GM18511 (cell line): ENCODE results near the gene CPAMD8.
"Not testable (repeated sequence)": the region's sequence is repeated elsewhere in the genome, so short reads cannot be mapped to it uniquely, and the experiment has no call there.

Experiments
- ATAC-seq: cut with Tn5 transposase; IDR thresholded peaks from one replicate; pipeline ENCODE4 v1.9.1; 2021; ENCODE audit warnings: mild to moderate bottlenecking, moderate library complexity; ENCODE audit not compliant: unreplicated experiment

CPAMD8 gene

GRCh38 chr19:16949496-16950023, 77.0 kb downstream of the CPAMD8 start:
- no peak for ATAC-seq

DNA sequence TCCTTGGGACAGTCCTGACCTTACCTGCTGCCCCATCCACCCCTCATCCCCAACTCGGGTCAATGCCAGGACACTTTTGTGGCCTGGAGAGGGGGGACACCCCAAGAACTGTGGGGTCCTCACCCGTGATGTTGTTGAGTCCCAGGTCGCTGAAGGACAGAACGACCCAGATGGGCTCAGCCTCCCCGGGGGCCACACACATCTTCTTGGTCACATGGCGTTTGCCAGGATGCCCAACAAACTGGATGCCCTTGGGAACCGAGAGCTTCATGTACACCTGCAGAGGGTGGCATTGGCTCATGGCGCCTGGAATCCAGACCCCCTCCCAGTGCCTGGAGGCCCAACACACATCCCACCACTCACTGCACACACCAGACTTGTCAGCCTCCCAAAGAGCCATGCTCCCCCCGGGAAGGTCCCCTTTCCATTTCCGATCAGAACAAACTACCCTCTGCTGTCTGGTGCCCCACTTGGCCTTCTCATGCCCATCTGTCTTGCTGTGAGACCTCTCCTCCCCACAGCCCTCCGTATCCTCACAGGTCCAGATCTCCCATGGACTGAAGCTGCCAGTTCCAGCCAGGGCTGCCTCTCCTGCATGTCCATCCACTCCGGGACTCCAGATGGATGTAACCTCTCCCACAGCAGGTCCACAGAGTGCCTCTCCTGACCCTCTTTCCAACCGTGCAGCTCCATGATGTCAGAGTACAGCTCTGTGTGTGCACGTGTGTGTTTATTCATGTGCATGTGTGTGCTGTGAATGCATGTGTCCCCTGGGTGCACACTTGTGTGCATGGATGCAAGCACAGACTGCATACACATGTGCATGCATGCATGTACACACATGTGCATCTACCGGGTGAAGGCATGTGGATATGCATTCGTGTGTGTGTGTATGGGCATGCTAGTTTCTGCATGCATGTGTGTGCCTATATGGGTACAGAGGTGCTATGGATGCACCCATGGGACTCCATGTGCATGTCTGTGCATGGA, 79.4 kb downstream of the CPAMD8 start:
- no peak for ATAC-seq

DNA sequence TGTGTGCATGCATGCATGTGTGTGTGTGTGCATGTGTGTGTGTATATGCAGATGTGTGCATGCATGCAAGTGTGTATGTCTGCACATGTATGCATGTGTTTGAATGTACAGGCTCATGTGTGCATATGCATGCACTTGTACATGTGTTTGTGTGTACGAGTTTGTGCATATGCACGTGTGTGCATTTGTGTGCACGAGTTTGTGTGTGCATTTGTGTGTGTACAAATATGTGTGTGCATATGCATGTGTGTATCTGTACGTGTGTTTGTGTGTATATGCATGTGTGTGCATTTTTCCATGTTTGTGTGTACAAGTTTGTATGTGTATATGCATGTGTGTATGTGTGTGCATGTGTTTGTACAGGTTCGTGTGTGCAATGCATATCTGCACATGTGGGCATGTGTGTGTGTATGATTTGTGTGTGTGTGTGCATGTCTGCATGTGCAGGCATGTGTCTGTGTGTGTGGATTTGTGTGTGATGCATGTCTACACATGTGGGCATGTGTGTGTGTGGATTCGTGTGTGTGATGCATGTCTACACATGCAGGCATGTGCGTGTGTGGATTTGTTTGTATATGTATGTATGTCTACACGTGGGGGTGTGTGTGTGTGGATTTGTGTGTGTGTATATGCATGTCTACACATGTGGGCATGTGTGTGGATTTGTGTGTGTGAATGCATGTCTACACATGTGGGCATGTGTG, 80.7 kb downstream of the CPAMD8 start:
- no peak for ATAC-seq

GRCh38 chr19:16945364-16945714, 81.3 kb downstream of the CPAMD8 start:
- no peak for ATAC-seq

DNA sequence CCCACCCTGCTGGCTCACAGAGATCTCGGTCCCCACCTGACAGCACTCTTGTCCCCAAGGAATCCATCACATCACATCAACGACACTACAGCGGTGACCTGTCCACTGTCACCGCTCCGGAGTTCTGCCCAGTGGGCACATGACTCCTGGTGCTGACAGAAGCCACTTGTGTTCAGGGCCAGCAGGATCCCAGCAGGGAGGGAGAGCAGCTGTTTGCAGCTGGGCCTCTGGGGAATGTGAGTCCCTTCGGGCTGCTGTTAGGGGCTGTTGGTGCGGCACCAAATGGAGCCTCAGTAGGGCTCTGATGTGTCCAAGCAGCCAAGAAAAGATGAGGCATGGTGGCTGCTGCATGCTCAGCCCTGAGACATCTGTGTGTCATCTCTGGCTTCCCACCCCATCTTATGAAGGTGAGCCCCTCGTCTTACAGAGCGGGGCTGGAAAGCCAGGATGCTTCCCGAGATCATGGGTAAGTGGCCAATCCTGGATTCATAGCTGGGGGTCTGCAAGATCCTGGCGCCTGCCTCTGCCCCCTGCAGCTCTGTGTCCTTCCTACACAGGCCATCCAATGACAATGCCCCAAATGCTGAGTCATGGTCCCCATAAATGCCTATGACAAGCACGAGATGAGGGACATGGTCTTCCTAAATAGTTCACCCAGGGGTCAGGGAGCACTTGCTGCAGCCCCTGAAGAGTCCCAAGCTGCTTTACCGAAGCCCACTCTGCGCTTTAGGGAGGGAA, 81.8 kb downstream of the CPAMD8 start:
- no peak for ATAC-seq

- no peak for ATAC-seq
Measured at GRCh38 chr19:16943942-16944625, 82.5 kb downstream of the CPAMD8 start.

DNA sequence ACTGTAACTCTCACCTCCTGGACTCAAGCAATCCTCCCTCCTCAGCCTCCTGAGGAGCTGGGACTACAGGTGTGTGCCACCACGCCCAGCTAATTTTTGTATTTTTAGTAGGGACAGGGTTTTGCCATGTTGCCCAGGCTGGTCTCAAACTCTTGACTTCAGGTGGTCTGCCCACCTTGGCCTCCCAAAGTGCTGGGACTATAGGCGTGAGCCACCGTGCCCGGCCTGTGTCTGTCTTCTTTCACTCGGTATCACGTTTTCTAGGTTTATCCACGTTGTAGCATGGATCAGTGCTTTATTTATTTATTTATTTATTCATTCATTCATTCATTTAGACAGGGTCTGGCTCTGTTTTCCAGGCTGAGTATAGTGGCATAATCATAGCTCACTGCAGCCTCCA, 83.5 kb downstream of the CPAMD8 start:
- ATAC-seq, result not testable (repeated sequence)

GRCh38 chr19:16942583-16942982, 84.0 kb downstream of the CPAMD8 start:
- no peak for ATAC-seq

- ATAC-seq, result no peak
Measured at GRCh38 chr19:16940626-16941025, 86.0 kb downstream of the CPAMD8 start.

- not testable (repeated sequence) for ATAC-seq
Measured at GRCh38 chr19:16940063-16940462, 86.5 kb downstream of the CPAMD8 start.

DNA sequence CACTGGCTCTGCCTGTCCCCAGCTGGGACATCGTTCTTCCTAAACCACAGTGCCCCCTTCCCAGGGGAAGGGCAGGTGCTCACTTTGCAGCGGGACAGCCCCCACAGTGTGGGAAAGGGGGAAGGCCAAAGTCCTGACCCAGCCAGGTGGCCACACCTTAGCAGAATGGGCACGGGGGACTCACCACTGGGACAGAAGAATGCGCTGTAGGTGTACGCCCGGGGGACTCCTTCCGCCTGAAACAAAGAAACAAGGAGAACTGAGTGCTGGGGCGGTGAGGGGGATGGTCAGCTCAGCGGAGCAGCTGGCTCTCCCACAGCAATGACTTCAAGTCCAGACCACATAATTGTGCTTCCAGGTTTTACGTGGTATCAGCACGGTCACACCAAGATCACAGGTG, 88.4 kb downstream of the CPAMD8 start:
- ATAC-seq, result no peak

- ATAC-seq, result not testable (repeated sequence)
Measured at GRCh38 chr19:16937796-16938195, 88.8 kb downstream of the CPAMD8 start.

DNA sequence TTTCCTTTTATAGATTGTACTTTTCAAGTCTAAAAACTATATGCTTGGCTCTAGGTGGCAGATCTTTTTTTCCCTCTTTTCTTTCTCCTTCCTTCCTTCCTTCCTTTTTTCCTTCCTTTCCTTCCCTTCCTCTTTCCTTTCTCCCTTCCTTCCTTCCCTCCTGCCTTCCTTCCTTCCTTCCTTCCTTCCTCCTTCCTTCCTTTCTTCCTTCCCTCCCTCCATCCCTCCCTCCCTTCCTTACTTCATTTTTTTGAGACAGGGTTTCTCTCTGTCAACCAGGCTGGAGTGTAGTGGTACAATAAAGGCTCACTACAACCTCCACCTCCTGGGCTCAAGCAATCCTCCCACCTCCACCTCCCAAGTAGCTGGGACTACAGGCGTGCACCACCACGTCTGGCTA, 89.7 kb downstream of the CPAMD8 start:
- ATAC-seq, result no peak

DNA sequence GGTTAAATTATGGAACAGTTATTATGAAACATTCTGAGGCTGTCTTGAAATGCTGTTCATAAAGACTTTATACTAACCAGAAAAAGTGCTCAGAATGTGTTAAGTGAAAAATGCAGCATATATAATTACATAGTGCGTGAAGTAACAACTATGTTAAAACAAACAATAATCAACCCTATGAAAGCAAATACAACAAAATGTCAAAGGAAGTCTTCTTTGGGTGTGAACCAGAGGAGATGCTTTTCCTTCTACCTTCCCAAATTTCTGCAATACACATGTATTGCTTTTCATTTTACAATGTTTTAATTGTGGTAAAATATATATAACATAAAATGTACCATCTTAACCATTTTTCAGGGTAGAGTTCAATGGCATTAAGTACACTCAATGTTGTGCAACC, 92.1 kb downstream of the CPAMD8 start:
- ATAC-seq, result no peak

DNA sequence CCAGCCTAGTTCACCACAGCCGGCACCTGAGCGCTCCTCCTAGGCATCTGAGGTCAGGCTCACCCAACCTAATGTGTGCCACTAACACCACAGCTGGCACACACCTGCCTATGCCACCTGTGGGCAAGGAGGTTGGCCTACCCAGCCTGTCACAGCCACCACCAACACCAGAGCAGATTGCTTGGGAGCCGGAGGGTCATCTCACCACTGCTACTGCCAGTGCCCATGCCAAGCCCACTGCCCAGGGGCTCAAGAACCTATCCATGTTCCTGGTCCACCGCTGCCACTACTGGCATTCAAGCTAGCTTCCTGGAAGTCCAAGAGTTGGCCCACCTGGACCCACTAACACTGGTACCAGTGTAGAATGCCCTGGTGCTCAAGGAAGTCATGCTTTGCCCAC, 95.3 kb downstream of the CPAMD8 start:
- no peak for ATAC-seq

GRCh38 chr19:16930753-16931152, 95.9 kb downstream of the CPAMD8 start:
- no peak for ATAC-seq

DNA sequence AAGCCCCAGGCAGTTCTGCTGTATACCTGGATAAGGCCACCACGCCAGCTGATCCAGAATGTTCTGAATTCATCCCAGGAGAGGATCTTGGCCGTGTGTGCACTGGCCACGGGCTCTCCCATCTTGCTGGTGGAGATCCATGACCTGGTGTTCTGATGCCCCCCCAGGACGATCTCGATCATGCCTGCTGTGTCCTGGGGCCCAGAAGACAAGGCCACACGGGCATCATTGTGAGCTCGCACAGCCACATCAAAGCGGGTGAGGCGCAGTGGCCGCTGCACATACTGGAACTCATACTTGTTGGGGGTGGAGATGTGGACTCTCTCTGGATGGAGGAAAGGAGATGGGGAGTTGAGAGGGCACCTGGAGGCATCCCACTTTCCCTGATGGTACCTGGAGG, 97.7 kb downstream of the CPAMD8 start:
- no peak for ATAC-seq

- no peak for ATAC-seq
Measured at GRCh38 chr19:16928351-16928750, 98.3 kb downstream of the CPAMD8 start.

DNA sequence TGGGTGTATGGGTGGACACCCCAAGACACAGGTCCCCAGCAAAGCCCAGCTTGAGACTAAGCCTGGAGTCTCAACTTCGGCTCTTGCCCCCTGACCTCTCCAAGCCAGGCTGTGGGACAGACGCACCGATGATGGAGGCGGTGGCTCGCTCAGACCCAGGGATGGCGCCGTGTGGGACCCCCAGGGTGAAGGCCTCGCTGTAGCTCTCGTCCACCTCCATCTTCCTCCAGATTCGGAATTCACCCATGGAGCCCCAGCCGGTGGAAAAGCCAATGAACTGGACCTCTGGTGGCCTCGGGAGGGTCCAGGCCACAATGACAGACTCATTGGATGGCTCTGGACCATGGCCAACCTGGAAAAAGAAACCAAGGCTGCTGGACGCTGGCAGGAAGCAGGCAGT, 98.7 kb downstream of the CPAMD8 start:
- ATAC-seq, result no peak

GRCh38 chr19:16922949-16923348, 103.7 kb downstream of the CPAMD8 start:
- no peak for ATAC-seq

GRCh38 chr19:16922592-16922934, 104.0 kb downstream of the CPAMD8 start:
- no peak for ATAC-seq
